Measurements from ENCODE around the gene OR10V1. TPM values are rescaled to one million over a fixed set of nuclear protein-coding genes. Genes with fewer than 3 reads are reported as not detected.

Gene OR10V1
- total RNA-seq, 1 donor from 2014 or later: not detected

GRCh38 chr11:59668950-59669610 lies 44.6 kb downstream of the OR10V1 start, which contains the start of gene PATL1:
TSS of gene PATL1 (minus strand) at chr11:59669037. CDS start at chr11:59668895, 142 bp downstream.
- peak; percentile 100 for DNase-seq (ENCODE audit: low spot score)

GRCh38 chr11:59668188-59668949 lies 45.3 kb downstream of the OR10V1 start:
- no peak for DNase-seq (ENCODE audit: low spot score)

- DNase-seq (ENCODE audit: low spot score): no peak
These were observed 45.8 kb downstream of the OR10V1 start for GRCh38 chr11:59667812-59668187.

DNA sequence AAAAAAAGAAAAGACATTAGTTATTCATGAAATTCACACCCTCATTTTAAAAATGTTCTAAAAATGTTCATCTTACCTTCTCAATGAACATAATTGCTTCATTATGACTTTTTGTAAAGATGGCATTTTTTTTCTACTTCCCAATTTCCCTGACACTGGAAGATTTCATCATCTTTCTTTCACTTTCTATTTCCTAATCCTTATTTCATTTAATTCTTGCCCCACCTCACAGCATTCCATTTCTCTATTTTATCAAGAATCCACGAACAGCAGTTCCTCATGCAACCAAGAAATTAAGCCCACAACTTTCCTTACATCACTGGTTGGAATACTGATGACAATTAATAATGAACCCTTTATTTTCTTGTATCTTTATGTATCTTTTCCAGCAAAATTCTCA lies 46.7 kb downstream of the OR10V1 start:
- DNase-seq (ENCODE audit: low spot score): no peak

Other genes starting within 250 kb of the OR10V1 start
- gene OR4D10, start 240.5 kb downstream of the OR10V1 start, total RNA-seq: not detected
- not detected for gene OR4D11, start 210.3 kb downstream of the OR10V1 start, total RNA-seq
- gene OR4D9, start 202.3 kb downstream of the OR10V1 start, total RNA-seq: not detected
- gene OSBP, start 98.1 kb downstream of the OR10V1 start, total RNA-seq: 39.8 TPM
- gene PATL1, start 44.8 kb downstream of the OR10V1 start, total RNA-seq: 32.5 TPM
- gene STX3, start 41.5 kb upstream of the OR10V1 start, total RNA-seq: 24.9 TPM
- gene MRPL16, start 96.9 kb upstream of the OR10V1 start, total RNA-seq: 39.5 TPM
- gene CBLIF, start 131.7 kb upstream of the OR10V1 start, total RNA-seq: not detected
- gene TCN1, start 152.6 kb upstream of the OR10V1 start, total RNA-seq: not detected
- not detected for gene OOSP3, start 164.9 kb upstream of the OR10V1 start, total RNA-seq
- gene OOSP1, start 224.6 kb upstream of the OR10V1 start, total RNA-seq: not detected